NCI-H510A treated with DMSO at 0.1 percent for 48 hours (cell line): ENCODE data around the gene DDX41.
"Not testable (repeated sequence)": the region's sequence is repeated elsewhere in the genome, so short reads cannot be mapped to it uniquely, and the experiment has no call there.

Experiments
- DNase-seq: peaks from one replicate; lab custom pipeline; 2025; lab: John Stamatoyannopoulos, UW

DDX41 gene

GRCh38 chr5:177537389-177538361 lies 20.9 kb upstream of the DDX41 start:
- no peak for DNase-seq

GRCh38 chr5:177536386-177536785 lies 19.6 kb upstream of the DDX41 start:
- DNase-seq: no peak

- DNase-seq: no peak
Measured at GRCh38 chr5:177535125-177535524, 18.4 kb upstream of the DDX41 start.

GRCh38 chr5:177534433-177534832 lies 17.7 kb upstream of the DDX41 start:
- not testable (repeated sequence) for DNase-seq

- DNase-seq: no peak
Measured at GRCh38 chr5:177531209-177531940, 14.6 kb upstream of the DDX41 start.

- no peak for DNase-seq
Measured at GRCh38 chr5:177530638-177531037, 13.9 kb upstream of the DDX41 start.

- DNase-seq: no peak
Measured at GRCh38 chr5:177529247-177530203, 12.8 kb upstream of the DDX41 start.

GRCh38 chr5:177528631-177529030 lies 11.9 kb upstream of the DDX41 start:
- no peak for DNase-seq

GRCh38 chr5:177527595-177527994 lies 10.8 kb upstream of the DDX41 start:
- DNase-seq: no peak

- DNase-seq: no peak
Measured at GRCh38 chr5:177526791-177527190, 10.0 kb upstream of the DDX41 start.

- no peak for DNase-seq
Measured at GRCh38 chr5:177526191-177526590, 9.4 kb upstream of the DDX41 start.

- DNase-seq: no peak
Measured at GRCh38 chr5:177524941-177525655, 8.3 kb upstream of the DDX41 start.

GRCh38 chr5:177524539-177524900 lies 7.8 kb upstream of the DDX41 start:
- no peak for DNase-seq

- DNase-seq: no peak
Measured at GRCh38 chr5:177523711-177524538, 7.2 kb upstream of the DDX41 start.

GRCh38 chr5:177520916-177521513 lies 4.3 kb upstream of the DDX41 start:
- DNase-seq: no peak

GRCh38 chr5:177520271-177520670 lies 3.5 kb upstream of the DDX41 start:
- DNase-seq: no peak

GRCh38 chr5:177519463-177520235 lies 2.9 kb upstream of the DDX41 start:
- DNase-seq: no peak

GRCh38 chr5:177515580-177515979 lies 1.2 kb downstream of the DDX41 start:
- no peak for DNase-seq

GRCh38 chr5:177514541-177514940 lies 2.2 kb downstream of the DDX41 start:
- no peak for DNase-seq
